Stomach (tissue), 9 donors: ENCODE results near the gene NCOA1. TPM values are rescaled to one million over a fixed set of nuclear protein-coding genes. Genes with fewer than 3 reads are reported as not detected.

Experiments
- DNase-seq, 2 donors: peaks; one replicate each; pipeline versions ENCODE4 v3.0.0 to v3.0.0-alpha.2; 2013 to 2019
- H3K27ac ChIP-seq, 5 donors: fragments of 200-600 bp in 4 of 5; sonication (generic) in 4 of 5; one replicate each; pipeline ENCODE4 v1.5.1; 2013 to 2019; ENCODE audit warnings: mild to moderate bottlenecking in 1 of 5, moderate library complexity in 1 of 5
- H3K27me3 ChIP-seq, 3 donors: fragments of 200-600 bp; sonication (generic); one replicate each; pipeline ENCODE4 v1.5.1; 2017 to 2019; ENCODE audit warnings: mixed run types in 1 of 3
- H3K36me3 ChIP-seq, 4 donors: fragments of 200-600 bp; sonication (generic); 1 replicate in 3 of 4; 2 replicates in 1 of 4; pipeline ENCODE4 v1.5.1; 2016 to 2019
- H3K4me1 ChIP-seq, 4 donors: fragments of 200-600 bp; sonication (generic); one replicate each; pipeline ENCODE4 v1.5.1; 2016 to 2019
- H3K4me3 ChIP-seq, 4 donors: fragments of 200-600 bp; sonication (generic) in 3 of 4; one replicate each; pipeline ENCODE4 v1.5.1; 2016 to 2019; ENCODE audit warnings: mild to moderate bottlenecking in 1 of 4
- H3K9me3 ChIP-seq, 4 donors: fragments of 200-600 bp; sonication (generic); one replicate each; pipeline ENCODE4 v1.5.1; 2016 to 2019
- CTCF ChIP-seq, 7 experiments: fragments of 450-650 bp in 4 of 7; fragments of 200-600 bp in 3 of 7; sonication (generic) in 3 of 7; IDR thresholded peaks; one replicate each; pipeline ENCODE4 v1.5.1; 2016 to 2019; ENCODE audit warnings: antibody characterized with exemption in 7 of 7, control low read depth in 2 of 7, mild to moderate bottlenecking in 1 of 7
- EP300 ChIP-seq: sonication (generic); formaldehyde crosslinking; IDR thresholded peaks from one replicate; pipeline ENCODE4 v1.6.1; 2017; ENCODE audit warnings: antibody characterized with exemption
- POLR2A ChIP-seq, 4 donors: fragments of 450-650 bp; IDR thresholded peaks; one replicate each; pipeline ENCODE4 v1.6.1; 2016; ENCODE audit warnings: antibody characterized with exemption in 4 of 4, control low read depth in 2 of 4, mild to moderate bottlenecking in 1 of 4, moderate library complexity in 1 of 4
- POLR2AphosphoS5 ChIP-seq, 3 donors: sonication (generic); formaldehyde crosslinking; IDR thresholded peaks; one replicate each; pipeline ENCODE4 v1.6.1; 2016; ENCODE audit warnings: antibody characterized with exemption in 3 of 3
- WGBS, 5 donors: extraction: QIAGEN DNeasy Blood & Tissue Kit in 3 of 5; methylation state at CpG; one replicate each; pipeline versions ENCODE4 v1.1.5 to v1.1.7; 2013 to 2018; 5-methylcytosine and 5-hydroxymethylcytosine counted together
- intact Hi-C: fragments of 100-400 bp; cut with DNase I; formaldehyde crosslinking; loops from one replicate; pipeline ENCODE4 v1.15.1; 2023; ENCODE audit warnings: low total_unique reads
- polyA plus RNA-seq, 3 donors: library from polyadenylated mRNA; stranded (reverse); fragments of 200-250 nt; gene quantifications; one replicate each; pipeline ENCODE4 v1.2.3, GENCODE V29; 2013
- total RNA-seq, 5 donors: library from RNA; depleted of rRNA; stranded (reverse); fragments of >200 nt; gene quantifications; one replicate each; pipeline versions ENCODE4 v1.1.0 to v1.2.3, GENCODE V29; 2014 to 2016
- donor health status: healthy with polysubstance abuse.
- donor health status: Bipolar disorder and iron deficiency.
- donor health status: healthy.

The NCOA1 gene
- total and polyA plus RNA-seq, 8 donors = 7.3 to 223 (median 34.8) TPM

GRCh38 chr2:24586955-24587354 is 95.9 kb downstream of the NCOA1 start:
- Histone ChIP-seq H3K27me3 (no peaks in the 10 kb centered on the region), H3K9me3 (no peaks in the 10 kb centered on the region), H3K27ac (no peak overlapping the region), H3K36me3 (peaks cover 0 to 17% (median 9%) of the 10 kb centered on the region in 4 donors), H3K4me1 (no peaks in the 10 kb centered on the region), H3K4me3 (no peak overlapping the region)
- intact Hi-C loops = no loop called here
- WGBS, 5 donors = 72 to 88% (median 76%) methylated on average over 3 of the region's 3 CpGs
- DNase-seq = no peak
- TF ChIP-seq EP300 (no peak), POLR2AphosphoS5 (IDR thresholded peaks at IDR 0.05) (no peak), CTCF (IDR thresholded peaks at IDR 0.05) (no peak), POLR2A (IDR thresholded peaks at IDR 0.05) (no peak)

DNA sequence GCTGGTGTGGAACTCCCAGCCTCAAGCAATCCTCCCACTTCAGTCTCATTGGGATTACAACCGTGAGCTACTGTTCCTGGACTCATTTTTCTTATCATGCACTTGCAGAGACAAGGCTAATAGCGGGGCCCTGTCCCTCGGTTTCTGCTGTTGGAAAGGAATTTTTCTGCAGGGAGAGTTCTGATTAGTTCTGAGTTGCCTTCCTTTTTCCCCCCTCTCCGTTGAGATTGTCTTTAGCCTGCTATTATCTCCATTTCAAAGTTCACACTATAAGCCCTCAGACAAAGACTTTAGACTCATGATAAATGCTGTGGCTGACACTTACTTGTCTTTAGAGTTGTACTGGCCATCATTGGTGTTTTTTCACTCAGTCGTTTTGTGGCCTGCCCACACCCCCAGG is 97.2 kb downstream of the NCOA1 start:
- DNase-seq = no peak
- no peak for TF ChIP-seq POLR2AphosphoS5 (IDR thresholded peaks at IDR 0.05)
- no peak for TF ChIP-seq POLR2A (IDR thresholded peaks at IDR 0.05)
- no peak for TF ChIP-seq CTCF (IDR thresholded peaks at IDR 0.05)
- TF ChIP-seq EP300 = no peak
- Histone ChIP-seq H3K27ac (no peak overlapping the region), H3K27me3 (no peaks in the 10 kb centered on the region), H3K4me1 (peaks cover 0 to 9% (median 0%) of the 10 kb centered on the region in 4 donors), H3K36me3 (peaks cover 0 to 17% (median 9%) of the 10 kb centered on the region in 4 donors), H3K4me3 (no peak overlapping the region), H3K9me3 (no peaks in the 10 kb centered on the region)
- 81 to 83% (median 82%) methylated on average over 5 of the region's 5 CpGs for WGBS, 5 donors
- intact Hi-C loops = no loop called here

DNA sequence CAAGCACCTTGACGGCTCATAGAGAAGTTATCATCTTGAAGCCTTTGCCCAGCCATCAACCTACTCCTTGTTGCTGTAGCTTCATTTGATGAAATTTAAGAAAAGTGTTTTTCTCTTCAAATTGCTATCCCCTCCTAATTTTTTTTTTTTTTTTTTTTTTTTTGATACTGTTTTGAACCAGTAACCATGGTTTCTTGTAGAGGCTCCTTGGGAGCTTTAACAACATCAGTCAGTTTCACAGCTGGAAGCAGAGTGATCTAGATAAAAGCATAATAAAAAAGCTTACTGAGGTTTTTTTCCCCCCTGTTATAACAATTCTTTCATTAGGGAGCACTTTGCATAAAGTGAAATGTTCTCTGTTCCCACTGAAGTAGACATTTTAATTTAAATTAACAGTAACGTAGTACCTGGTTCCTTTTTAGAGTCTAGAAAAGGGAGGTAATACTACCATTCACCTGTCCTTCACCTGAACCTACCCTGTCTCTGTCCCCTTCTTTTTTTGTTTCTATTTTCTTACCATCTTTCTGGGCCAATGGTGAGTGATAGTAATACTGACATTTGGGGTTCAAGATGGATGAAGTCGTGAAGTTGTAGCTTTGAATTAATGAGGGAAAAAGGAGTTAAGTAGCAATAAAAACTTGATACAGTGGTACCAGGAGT is 101.5 kb downstream of the NCOA1 start:
- DNase-seq = no peak
- Histone ChIP-seq H3K27ac (no peak overlapping the region), H3K27me3 (no peaks in the 10 kb centered on the region), H3K9me3 (no peaks in the 10 kb centered on the region), H3K36me3 (peaks cover 0 to 10% (median 9%) of the 10 kb centered on the region in 4 donors), H3K4me3 (no peak overlapping the region), H3K4me1 (peaks cover 0 to 19% (median 4%) of the 10 kb centered on the region in 4 donors)
- WGBS, 5 donors = 94 to 98% (median 96%) methylated on average over 3 of the region's 3 CpGs
- TF ChIP-seq POLR2AphosphoS5 (IDR thresholded peaks at IDR 0.05) = no peak
- no peak for TF ChIP-seq CTCF (IDR thresholded peaks at IDR 0.05)
- TF ChIP-seq EP300 = no peak
- no peak for TF ChIP-seq POLR2A (IDR thresholded peaks at IDR 0.05)
- intact Hi-C loops = no loop called here

GRCh38 chr2:24594283-24594682 is 103.2 kb downstream of the NCOA1 start:
- Histone ChIP-seq H3K27ac (no peak overlapping the region), H3K4me1 (peaks cover 0 to 19% (median 4%) of the 10 kb centered on the region in 4 donors), H3K4me3 (no peak overlapping the region), H3K9me3 (no peaks in the 10 kb centered on the region), H3K27me3 (no peaks in the 10 kb centered on the region), H3K36me3 (no peaks in the 10 kb centered on the region)
- TF ChIP-seq POLR2AphosphoS5 (IDR thresholded peaks at IDR 0.05) (no peak), POLR2A (IDR thresholded peaks at IDR 0.05) (no peak), EP300 (no peak), CTCF (IDR thresholded peaks at IDR 0.05) (no peak)
- 84 to 92% (median 88%) methylated on average over 2 of the region's 2 CpGs for WGBS, 5 donors
- no peak for DNase-seq
- intact Hi-C loops = no loop called here
